Activated naive CD4-positive, alpha-beta T cell (primary cell): ENCODE measurements around the gene COL21A1.

ENCODE experiments used
- DNase-seq, 4 experiments: peaks; one replicate each; lab custom pipeline; 2025; lab: John Stamatoyannopoulos, UW

Gene COL21A1

DNA sequence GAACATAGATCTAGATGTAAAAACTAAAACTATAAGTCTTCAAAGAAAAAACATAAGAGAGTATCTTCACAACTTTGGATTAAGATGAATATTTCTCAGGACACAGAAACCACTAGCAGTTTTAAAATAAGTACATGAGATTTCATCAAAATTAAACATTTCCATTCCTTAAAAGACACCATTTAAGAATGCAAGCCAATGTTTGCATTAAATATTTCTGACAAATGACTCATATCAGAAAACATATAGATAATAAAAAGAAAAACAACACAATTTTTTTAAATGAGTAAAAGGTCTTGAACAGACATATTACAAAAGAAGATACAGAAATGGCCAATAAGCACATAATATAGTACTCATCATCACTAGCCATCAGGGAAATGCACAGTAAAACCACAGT is 59.7 kb downstream of the COL21A1 start:
- DNase-seq = no peak

DNA sequence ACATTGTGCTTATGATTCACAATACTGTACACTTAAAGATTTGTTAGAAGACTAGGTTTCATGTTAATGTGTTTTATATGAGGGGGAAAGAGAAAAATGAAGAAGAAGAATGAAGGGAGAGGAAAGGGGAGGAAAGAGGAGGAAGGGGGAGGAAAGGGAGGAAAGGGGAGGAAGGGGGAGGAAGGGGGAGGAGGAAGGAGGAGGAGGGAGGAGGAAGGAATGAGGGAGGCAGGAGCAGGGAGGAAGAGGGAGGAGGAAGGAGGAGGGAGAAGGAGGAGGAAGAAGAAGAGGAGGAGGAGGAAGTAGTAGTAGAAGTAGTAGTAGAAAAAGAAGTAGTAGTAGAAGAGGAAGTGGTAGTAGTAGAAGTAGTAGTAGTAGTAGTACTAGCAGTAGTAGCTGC is 70.6 kb downstream of the COL21A1 start:
- no peak for DNase-seq

DNA sequence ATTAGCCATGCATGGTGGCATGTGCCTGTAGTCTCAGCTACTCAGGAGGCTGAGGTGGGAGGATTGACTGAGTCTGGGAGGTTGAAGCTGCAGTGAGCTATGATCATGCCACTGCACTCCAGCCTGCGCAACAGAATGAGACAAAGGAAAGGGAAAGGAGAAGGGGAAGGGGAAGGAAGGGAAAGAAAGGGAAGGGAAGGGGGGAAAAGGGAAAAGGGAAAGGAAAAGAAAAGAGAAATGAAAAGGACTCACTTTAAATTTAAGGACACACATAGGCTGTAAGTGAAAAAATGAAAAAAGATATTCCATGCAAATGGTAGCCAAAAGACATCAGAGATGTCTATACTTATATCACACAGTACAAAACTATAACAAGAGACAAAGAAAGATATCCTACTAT is 74.2 kb downstream of the COL21A1 start:
- DNase-seq = no peak

DNA sequence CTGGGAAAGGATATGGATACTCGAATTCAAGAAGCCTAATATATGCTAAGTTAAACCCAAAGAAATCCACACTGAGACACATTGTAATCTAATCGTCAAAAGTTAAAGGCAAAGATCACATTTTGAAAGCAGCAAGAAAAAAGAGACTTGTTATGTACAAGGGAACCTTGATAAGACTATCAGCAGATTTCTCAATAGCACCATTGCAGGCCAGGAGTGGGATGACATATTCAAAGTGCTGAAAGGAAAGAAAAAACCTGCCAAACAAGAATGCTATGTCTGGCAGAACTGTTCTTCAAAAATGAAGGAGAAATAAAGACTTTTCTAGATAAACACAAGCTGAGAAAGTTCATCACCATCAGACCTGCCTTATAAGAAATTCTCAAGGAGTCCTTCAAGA is 75.2 kb downstream of the COL21A1 start:
- no peak for DNase-seq

DNA sequence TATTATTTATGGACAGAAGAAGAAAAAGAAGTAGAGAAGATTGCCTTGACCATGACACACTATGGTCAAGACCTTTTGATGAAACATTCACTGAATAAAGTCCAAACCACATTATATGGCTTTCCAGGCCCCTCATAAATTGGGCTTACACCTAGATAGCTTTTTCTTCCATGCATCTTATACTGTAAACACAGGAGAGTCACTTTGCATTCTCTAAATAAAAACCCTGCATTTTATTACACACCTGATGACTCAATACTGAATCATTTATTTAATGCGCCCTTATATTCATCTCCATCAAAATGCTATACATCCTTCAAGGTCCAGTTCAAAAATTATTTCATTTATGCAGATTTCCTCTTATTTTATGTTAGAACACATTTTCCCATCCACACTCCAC is 78.0 kb downstream of the COL21A1 start:
- DNase-seq = no peak

DNA sequence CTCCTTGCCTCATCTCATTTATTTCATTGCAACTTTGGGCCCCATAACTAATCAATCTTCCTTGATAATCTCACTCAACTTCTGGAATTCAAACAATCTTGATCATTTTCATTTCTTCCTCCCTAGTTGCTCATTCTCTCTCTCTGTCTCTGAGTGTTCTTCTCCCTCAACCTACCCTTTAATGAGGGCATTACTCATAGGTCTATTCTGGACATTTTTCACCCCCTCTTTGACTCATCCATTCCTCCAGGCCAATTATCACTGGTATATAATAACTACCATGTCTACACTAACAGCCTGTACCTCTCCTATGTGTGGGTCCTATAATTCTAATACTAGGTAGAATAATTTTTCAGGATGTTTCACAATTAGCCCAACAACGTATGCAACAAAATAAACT is 78.8 kb downstream of the COL21A1 start:
- no peak for DNase-seq

DNA sequence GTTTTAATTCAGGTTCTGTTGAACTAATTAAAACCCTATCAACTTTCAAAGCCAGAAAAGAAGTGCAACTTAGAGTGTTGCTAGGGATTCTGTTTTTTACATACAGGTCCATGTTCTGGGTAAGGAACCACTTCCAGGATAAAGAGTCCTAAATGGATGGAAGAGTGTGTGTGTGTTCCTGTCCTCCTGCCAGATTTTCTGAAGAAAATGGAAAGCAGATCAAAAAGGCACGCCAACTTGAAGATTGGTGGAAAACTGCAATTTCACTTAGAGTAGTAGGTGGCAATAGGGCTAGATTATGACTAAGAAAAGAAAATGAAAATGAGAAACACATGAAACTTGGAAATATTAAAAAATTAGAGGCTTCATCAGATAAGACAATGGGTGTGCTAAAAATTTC is 85.3 kb downstream of the COL21A1 start:
- no peak for DNase-seq

DNA sequence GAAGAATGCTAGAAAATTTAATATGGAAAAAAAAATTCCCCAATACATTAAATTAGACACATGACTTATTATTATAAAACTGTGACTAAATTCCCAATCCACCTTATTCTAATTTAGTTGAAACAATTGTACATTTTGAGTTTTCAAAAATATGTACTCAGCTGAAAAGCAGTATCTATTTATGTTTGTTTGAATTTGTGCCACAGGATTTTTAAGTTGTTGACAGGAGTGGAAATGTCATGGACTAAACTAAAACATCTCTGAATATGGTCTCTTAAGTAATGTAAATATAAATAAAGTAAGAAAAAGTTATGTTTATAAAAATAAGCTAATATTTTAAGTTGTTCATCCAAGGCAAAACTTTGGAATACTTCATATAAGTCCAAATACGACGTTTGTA is 86.9 kb downstream of the COL21A1 start:
- no peak for DNase-seq

DNA sequence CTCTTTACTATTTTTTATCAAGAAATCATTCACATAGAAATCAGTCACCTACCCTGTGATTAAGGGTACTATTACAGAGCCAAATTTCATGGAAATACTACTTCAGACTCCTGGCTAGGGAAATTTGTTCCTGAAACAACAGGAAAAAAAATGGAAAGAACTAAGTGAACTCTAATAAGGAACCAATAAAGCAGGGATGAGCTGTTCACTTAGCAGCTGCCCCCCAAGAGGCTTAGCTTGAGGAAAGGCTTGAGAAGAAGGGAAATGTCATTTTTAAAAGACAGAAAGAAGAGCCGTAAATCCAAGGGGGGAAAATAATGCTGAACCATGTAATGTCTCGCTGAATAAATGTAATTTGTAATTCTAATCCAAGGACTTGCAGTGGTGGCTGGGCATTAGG is 88.8 kb downstream of the COL21A1 start:
- DNase-seq = no peak

DNA sequence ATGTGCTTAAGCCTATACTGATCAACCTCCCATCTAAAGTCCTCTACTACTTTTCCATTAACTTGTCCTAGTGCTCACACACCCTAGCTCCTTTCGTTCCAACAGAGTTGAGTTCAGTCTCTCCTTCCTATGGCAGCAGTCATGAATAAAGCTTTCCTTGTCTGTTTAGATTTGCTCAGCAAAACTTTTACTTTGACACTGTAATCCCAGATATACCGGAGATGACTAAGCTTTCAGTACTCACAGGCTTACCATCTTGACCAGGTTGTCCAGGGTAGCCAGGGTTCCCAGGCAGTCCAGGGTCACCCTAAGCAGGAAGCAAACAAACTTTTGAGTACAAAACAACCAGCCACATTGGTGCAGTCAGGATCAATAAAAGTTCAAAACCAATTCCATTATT is 90.7 kb downstream of the COL21A1 start:
- DNase-seq = no peak

DNA sequence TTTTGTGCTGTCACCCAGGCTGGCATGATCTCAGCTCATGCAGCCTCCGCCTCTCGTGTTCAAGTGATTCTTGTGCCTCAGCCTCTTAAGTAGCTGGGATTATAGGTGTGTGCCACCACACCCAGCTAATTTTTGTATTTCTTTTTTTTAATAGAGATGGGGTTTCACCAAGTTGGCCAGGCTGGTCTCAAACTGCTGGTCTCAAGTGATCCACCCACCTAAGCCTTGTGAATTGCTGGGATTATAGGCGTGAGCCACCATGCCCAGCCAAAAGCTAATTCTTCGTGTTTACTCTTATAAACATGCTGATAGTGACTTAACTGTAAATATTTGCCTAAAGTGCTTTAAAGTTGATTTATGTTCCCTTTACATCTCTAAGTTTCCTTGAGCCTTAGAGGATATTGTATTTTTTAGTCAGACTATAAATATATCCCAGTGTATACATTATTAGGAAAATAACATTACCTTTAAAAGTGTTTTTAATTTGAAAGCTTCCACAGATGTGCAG is 91.7 kb downstream of the COL21A1 start:
- no peak for DNase-seq

DNA sequence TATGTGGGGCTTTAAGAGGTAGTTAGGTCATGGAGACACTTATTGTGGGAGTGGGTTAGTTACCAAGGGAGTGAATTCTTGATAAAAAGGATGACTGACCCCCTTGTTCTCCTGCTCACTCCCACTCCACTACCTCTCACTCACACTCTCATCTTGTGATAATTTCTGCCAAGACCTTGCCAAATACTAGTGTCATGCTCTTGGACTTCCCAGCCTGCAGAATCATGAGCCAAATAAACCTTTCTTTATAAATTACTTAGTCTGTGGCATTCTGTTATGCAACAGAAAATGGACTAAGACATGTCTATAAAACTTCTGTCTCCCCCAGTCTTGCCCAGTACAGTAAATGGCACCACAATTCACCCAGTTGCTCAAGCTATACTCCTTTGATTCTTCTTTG is 93.3 kb downstream of the COL21A1 start:
- no peak for DNase-seq

DNA sequence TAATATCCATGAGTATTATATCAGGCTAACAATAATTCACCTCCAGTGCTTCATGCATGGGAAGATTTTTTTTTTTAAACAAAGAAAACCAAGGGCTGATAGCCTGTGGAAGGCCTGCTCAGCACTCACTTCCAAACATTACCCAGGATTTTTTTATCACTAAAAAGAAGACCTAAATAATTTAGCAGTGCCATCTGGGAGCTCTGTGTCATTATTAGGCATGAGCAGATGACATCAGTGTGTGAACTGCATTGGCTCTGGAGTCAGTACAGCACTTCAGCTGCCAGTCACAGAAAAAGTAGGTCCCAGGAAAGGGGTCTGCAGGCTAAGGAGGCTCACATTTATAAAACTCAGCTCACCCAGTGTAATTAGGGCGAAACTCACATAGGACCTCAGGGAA is 94.8 kb downstream of the COL21A1 start:
- DNase-seq = no peak

DNA sequence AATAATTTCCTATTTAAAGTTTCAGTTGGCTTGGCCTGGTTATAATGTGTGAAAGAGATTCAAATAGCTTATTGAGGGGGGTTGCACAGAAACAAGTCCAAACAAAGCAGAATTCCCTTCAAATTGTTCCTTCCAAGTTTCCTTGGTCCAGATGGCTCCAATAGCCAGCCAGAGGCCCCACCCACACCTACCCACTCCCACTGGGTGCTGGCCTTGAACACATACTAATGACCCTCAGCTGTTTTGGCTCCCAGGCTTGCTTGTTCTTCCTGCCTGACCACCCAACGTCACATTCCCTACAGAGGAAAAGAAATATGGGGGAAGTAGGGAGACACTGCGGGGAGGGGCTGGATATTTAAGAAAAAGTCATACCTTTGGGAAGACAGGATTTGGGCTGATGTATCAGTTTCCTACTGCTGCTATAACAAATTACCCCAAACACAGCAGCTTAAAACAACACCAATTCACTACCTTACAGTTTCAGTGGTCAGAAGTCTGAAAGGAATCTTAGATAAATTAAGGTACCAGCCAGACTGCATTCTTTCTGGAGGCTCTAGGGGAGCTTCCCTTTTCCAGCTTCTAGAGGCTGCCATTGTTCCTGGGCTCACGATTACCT is 95.7 kb downstream of the COL21A1 start:
- DNase-seq = no peak

DNA sequence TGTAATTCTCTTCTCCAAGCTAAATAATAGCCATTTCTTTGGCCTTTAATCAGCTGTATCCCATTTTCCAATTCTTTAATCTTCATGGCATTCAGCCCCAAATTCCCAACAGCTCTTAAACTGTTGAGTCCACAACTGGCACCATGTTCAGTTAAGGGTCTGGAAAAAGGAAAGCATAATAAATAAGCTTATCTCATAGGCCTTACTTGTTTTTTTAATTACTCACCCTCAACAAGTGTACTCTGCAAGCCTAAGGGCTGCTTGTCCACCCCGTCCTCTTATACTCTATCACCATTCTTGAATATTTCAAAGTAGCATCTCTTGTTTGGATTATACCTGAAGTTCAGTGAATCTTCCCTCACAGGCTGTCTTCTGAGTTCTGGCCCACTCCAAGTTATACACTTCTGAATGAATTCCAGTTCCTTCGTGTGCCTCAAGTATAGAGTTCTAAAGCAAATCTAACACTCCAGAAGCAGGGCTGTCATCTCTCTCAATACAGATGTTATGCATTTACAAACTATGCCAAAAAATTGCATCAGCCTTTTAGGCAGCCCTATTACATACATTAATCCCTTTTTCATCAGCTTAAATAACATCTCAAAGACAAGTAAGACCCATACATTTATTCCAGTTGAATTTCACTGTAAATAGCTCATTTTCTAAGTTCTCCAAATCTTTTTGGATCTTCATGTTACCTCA is 98.7 kb downstream of the COL21A1 start:
- DNase-seq = no peak

DNA sequence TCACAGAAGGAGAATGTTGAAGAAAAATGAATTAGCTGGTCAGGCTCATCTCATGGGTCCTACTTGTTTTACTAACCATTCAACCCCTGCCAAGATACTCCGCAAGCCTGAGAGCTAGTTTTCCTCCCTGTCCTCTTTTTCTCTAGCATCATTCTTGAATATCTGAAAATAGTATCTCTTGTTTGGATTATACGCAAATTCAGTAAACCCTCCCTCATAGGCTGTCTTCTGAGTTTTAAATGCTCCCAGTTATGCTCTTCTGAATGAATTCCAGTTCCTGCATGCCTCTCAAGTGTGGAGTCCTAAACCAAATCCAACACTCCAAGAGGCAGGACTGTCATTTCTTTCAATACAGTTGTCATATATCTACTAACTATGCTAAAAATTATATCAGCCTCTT is 99.6 kb downstream of the COL21A1 start:
- no peak for DNase-seq

DNA sequence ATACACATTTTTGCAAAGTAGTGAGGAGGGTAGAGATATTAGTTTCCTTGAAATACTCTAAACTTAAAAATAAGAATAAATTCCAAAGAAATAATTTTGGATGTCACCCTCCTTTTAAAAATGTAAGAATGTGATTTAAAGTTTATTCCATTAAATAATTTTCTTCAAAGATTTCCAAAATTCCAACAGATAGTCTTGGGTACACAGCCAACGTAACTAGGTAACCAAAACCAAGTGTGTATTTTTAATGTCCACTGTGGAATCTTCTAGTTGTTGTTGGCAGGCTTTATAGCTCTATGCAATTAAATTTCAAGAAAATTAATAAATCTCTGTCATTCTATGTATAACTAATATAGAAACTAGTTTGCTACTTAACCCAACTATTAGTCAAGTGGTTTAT is 101.3 kb downstream of the COL21A1 start:
- DNase-seq = no peak

DNA sequence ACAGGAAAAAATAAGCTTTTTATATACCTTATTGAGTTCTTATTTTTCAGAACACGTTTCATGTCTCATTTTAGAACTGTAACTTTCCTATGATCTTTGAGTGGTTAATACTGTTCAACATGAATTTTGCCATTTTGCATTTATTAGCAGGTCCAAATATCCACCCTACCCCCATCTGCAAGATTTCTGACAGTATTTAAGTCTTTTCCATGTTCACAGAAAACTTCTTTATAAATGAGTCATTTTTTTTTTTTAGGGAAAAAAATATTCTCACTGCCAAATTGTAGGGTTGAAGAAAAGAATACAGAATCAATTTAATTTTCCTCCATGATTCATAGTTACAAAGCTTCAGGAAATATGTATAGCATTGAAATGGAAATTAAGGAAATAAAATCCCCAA is 101.8 kb downstream of the COL21A1 start:
- DNase-seq = no peak

DNA sequence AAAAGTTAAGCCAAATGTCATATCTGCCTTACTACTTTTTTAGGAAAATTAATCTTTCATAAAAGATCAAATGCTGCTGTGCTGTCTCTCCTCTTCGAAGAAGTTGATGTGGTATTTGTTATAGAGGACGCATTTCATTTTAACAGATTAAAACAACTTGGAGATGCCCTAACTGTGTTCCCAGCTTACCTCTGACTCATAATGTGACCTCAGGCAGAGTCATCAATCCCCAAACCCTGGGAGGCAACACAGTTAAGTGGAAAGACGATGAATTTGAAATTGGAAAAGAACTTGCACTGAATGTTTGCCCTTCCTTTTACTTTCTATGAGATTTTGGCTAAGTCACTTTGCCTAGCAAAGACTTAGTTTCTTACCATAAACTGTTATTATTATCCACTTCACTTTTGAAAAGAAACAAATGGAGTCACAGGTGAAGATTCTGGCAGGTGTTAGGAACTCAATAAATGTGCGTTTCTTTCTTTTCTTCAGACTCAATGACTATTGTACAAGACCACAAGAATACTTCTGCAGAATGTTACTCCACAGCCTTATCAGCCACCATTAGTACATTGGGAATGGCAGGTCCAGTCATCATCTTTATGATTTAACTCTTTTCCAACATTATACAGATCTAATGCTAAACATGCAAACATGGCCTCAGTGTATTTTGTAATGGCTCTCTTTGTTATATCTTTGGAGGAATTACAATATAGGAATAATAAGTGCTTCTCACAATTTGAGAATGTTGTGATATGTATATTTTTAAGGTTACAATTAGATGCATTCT is 102.6 kb downstream of the COL21A1 start:
- DNase-seq = no peak

DNA sequence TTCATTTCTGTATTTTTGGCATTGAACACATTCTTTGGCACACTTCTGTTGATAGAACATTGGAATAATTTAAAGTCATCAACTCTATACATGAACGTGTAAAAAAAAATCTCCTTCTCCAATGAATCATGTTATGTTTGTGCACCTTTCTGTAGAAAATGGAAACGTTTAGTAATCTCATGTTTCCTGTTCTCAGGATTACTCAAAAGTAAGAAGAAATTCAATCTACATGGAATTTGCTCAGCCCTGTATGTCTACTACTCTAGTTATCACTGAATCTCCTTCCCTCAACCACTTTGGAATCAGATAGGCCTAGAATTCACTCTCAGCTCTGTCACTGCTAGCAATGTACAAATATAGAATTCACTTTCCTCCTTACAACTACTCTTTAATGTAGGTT is 103.6 kb downstream of the COL21A1 start:
- no peak for DNase-seq

DNA sequence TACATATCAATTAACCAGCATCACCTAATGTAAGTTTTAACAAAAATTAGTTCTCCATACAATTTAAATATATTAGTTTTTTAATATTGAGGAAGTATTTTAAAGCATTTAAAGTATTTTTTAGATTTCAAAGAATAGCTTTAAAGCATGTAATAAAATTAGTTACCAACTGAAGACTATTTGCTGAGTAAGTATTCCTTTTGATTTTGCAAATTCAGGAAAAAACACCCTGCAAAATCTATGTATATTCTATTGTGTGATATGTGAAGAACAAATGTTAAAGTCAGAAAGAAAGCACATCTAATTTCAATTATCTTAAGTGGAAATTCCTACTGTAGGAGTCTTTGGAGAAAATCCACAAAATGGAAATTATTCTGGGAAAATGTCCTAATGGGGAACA is 107.3 kb downstream of the COL21A1 start:
- no peak for DNase-seq

DNA sequence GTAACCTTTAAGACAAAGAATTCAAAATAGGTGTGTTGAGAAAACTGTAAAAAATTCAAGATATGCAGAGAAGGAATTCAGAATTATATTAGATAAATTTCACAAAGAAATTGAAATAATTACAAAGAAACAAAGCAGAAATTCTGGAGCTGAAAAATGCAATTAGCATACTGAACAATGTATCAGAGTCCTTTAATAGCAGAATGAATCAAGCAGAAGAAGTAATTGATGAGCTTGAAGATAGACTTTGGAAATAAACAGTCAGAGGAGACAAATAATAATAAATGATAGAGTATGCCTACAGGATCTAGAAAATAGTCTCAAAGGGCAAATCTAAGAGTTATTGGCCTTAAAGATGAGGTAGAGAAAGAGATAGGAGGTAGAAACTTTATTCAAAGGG is 131.7 kb downstream of the COL21A1 start:
- no peak for DNase-seq

DNA sequence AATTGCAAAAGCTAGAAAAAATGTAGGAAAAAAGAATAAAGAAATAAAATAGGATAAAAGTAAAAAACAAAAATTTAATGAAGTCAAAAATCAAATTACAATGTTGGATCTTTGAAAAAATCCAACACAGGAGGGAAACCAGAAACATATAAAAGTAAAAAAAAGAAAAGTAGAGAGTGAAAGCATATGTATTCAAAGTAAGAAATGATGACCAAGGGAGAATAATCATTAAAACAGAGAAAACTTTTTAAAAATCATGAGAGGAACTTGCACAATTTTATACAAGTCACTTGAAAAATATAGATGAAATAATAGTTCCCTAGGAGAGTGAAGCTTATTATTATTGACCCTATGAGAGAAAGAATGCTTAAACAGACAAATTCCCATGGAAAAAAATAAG is 138.2 kb downstream of the COL21A1 start:
- no peak for DNase-seq
